B cell (primary cell): ENCODE measurements around the gene C12orf60.

ENCODE experiments used
- EZH2 ChIP-seq: IDR thresholded peaks from 2 replicates; pipeline ENCODE4 v1.6.1; 2012; ENCODE audit warnings: borderline replicate concordance, low read depth, mild to moderate bottlenecking, moderate library complexity, low read length; ENCODE audit not compliant: insufficient read depth, poor library complexity, severe bottlenecking
- TF ChIP-seq, protein P1 (sequence below): fragments of 200-600 bp; IDR thresholded peaks from one replicate; pipeline ENCODE4 v1.8.0; 2022; ENCODE audit warnings: antibody characterized with exemption, mild to moderate bottlenecking

DNA sequence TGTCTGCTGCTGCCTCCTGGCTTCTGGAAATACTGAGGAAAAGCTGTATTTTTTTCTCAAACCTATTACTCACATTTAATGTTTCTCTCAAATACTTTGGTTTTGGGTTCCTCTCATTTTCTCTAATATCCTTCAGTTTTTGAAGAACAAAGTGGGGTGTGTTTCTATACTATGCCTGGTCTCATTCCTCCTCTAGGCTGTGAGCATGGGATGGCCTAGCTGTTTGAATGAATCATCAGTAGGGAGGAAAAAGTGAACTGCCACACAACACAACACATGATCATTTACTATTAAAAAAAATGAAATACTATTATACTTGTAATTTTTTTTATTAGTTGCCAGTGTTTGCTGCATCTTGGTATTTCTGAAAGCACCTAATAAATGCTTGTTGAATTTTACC, 21.8 kb downstream of the C12orf60 start:
- TF ChIP-seq, protein P1, sequence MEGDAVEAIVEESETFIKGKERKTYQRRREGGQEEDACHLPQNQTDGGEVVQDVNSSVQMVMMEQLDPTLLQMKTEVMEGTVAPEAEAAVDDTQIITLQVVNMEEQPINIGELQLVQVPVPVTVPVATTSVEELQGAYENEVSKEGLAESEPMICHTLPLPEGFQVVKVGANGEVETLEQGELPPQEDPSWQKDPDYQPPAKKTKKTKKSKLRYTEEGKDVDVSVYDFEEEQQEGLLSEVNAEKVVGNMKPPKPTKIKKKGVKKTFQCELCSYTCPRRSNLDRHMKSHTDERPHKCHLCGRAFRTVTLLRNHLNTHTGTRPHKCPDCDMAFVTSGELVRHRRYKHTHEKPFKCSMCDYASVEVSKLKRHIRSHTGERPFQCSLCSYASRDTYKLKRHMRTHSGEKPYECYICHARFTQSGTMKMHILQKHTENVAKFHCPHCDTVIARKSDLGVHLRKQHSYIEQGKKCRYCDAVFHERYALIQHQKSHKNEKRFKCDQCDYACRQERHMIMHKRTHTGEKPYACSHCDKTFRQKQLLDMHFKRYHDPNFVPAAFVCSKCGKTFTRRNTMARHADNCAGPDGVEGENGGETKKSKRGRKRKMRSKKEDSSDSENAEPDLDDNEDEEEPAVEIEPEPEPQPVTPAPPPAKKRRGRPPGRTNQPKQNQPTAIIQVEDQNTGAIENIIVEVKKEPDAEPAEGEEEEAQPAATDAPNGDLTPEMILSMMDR = no peak
- TF ChIP-seq EZH2 = no peak
